ENCODE measurements around the gene STRAP.

DNA sequence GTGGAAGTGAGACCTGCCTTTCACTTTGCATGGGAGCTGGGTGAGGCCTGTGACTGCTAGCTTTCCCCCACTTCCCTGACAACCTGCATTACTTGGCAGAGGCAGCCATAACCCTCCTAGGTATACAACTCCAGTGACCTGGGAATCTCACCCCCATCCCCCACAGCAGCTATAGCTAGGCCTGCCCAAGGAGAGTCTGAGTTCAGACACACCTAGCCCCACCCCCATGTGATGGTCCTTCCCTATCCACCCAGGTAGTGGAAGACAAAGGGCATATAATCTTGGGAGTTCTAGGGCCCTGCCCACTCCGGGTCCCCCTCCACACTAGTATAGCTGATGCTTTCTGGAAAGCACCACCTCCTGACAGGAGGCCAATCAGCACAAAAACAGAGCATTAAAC, 6.3 kb upstream of the STRAP start:
- TF ChIP-seq POLR2AphosphoS5 (IDR thresholded peaks at IDR 0.05; ENCODE audit: low read depth, low read length): no peak
- TF ChIP-seq TAF1 (IDR thresholded peaks at IDR 0.05; ENCODE audit: borderline replicate concordance, low read depth, low read length): no peak
- TF ChIP-seq RFX5 (IDR thresholded peaks at IDR 0.05; ENCODE audit: low read length): no peak

Measured in SK-N-SH (cell line).